H9 (cell line): ENCODE results near the gene PCSK6. TPM values are rescaled to one million over a fixed set of nuclear protein-coding genes. Genes with fewer than 3 reads are reported as not detected.

Experiments used
- DNase-seq: peaks from one replicate; pipeline ENCODE4 v3.0.0-alpha.2; 2017
- H2AFZ ChIP-seq: one replicate; pipeline ENCODE4 v1.6.1; 2013; ENCODE audit warnings: mild to moderate bottlenecking, low read length, control low read depth, moderate library complexity
- H2AK5ac ChIP-seq: 2 replicates; pipeline ENCODE4 v1.6.1; 2013; ENCODE audit warnings: low read length, control low read depth, mixed read lengths; ENCODE audit not compliant: insufficient read length
- H2BK120ac ChIP-seq: one replicate; pipeline ENCODE4 v1.6.1; 2013; ENCODE audit warnings: low read depth, mild to moderate bottlenecking, low read length, control low read depth, inconsistent platforms; ENCODE audit not compliant: poor library complexity, severe bottlenecking
- H2BK12ac ChIP-seq: 2 replicates; pipeline ENCODE4 v1.6.1; 2013; ENCODE audit warnings: low read length, control low read depth, mixed read lengths, low read depth; ENCODE audit not compliant: insufficient read length
- H2BK15ac ChIP-seq: 2 replicates; pipeline ENCODE4 v1.6.1; 2013; ENCODE audit warnings: low read depth, low read length, control low read depth
- H2BK20ac ChIP-seq: one replicate; pipeline ENCODE4 v1.6.1; 2013; ENCODE audit warnings: low read depth, mild to moderate bottlenecking, low read length, control low read depth, inconsistent platforms; ENCODE audit not compliant: poor library complexity, severe bottlenecking
- H2BK5ac ChIP-seq: 2 replicates; pipeline ENCODE4 v1.6.1; 2013; ENCODE audit warnings: low read length, control low read depth, mixed read lengths; ENCODE audit not compliant: insufficient read length
- H3K14ac ChIP-seq: 2 replicates; pipeline ENCODE4 v1.6.1; 2013; ENCODE audit warnings: low read length, control low read depth; ENCODE audit not compliant: insufficient read depth
- H3K18ac ChIP-seq: 2 replicates; pipeline ENCODE4 v1.6.1; 2013; ENCODE audit warnings: low read depth, mild to moderate bottlenecking, mixed read lengths, low read length, control low read depth; ENCODE audit not compliant: insufficient read length
- H3K23ac ChIP-seq: 2 replicates; pipeline ENCODE4 v1.6.1; 2013; ENCODE audit warnings: low read length, control low read depth, mixed read lengths, low read depth; ENCODE audit not compliant: insufficient read length
- H3K23me2 ChIP-seq: 2 replicates; pipeline ENCODE4 v1.6.1; 2013; ENCODE audit warnings: low read depth, mild to moderate bottlenecking, mixed read lengths, low read length, control low read depth; ENCODE audit not compliant: insufficient read length, poor library complexity, severe bottlenecking
- H3K27ac ChIP-seq: 2 replicates; pipeline ENCODE4 v1.5.1; 2013; ENCODE audit warnings: low read length, control low read depth, mixed read lengths, low read depth; ENCODE audit not compliant: insufficient read length
- H3K27me3 ChIP-seq: 2 replicates; pipeline ENCODE4 v1.6.1; 2013; ENCODE audit warnings: low read length, control low read depth, inconsistent platforms; ENCODE audit not compliant: insufficient read depth
- H3K4ac ChIP-seq: 2 replicates; pipeline ENCODE4 v1.6.1; 2013; ENCODE audit warnings: low read depth, mild to moderate bottlenecking, control low read depth, inconsistent platforms, low read length, moderate library complexity
- H3K4me1 ChIP-seq: 2 replicates; pipeline ENCODE4 v1.6.1; 2013; ENCODE audit warnings: low read length, control low read depth, inconsistent platforms; ENCODE audit not compliant: insufficient read depth
- H3K4me2 ChIP-seq: 2 replicates; pipeline ENCODE4 v1.6.1; 2013; ENCODE audit warnings: low read length, control low read depth, mixed read lengths; ENCODE audit not compliant: insufficient read length, insufficient read depth
- H3K56ac ChIP-seq: 2 replicates; pipeline ENCODE4 v1.6.1; 2013; ENCODE audit warnings: low read depth, mild to moderate bottlenecking, mixed read lengths, low read length, control low read depth; ENCODE audit not compliant: insufficient read length
- H3K79me1 ChIP-seq: 2 replicates; pipeline ENCODE4 v1.6.1; 2013; ENCODE audit warnings: low read depth, mild to moderate bottlenecking, moderate library complexity, low read length, control low read depth, inconsistent platforms; ENCODE audit not compliant: insufficient read depth, poor library complexity, severe bottlenecking
- H3K79me2 ChIP-seq: 2 replicates; pipeline ENCODE4 v1.6.1; 2013; ENCODE audit warnings: low read length, control low read depth, inconsistent platforms; ENCODE audit not compliant: insufficient read depth
- H3K9ac ChIP-seq: 2 replicates; pipeline ENCODE4 v1.6.1; 2013; ENCODE audit warnings: low read length, control low read depth, mixed read lengths; ENCODE audit not compliant: insufficient read length; ENCODE audit errors: extremely low read depth
- H3K9me3 ChIP-seq: one replicate; pipeline ENCODE4 v1.6.1; 2013; ENCODE audit warnings: low read depth, low read length, inconsistent platforms; ENCODE audit not compliant: control insufficient read depth
- H3T11ph ChIP-seq: one replicate; pipeline ENCODE4 v1.6.1; 2013; ENCODE audit warnings: mild to moderate bottlenecking, low read length, control low read depth, inconsistent platforms
- H4K20me1 ChIP-seq: one replicate; pipeline ENCODE4 v1.6.1; 2013; ENCODE audit not compliant: control insufficient read depth, insufficient read length, insufficient read depth
- H4K5ac ChIP-seq: 2 replicates; pipeline ENCODE4 v1.6.1; 2013; ENCODE audit warnings: low read depth, mild to moderate bottlenecking, mixed read lengths, low read length, control low read depth; ENCODE audit not compliant: insufficient read length
- H4K8ac ChIP-seq: replicated peaks from 2 replicates; pipeline ENCODE4 v1.6.1; 2013; ENCODE audit warnings: low read length, control low read depth, mixed read lengths, low read depth; ENCODE audit not compliant: insufficient read length
- H4K91ac ChIP-seq: 2 replicates; pipeline ENCODE4 v1.6.1; 2013; ENCODE audit warnings: low read depth, mild to moderate bottlenecking, moderate library complexity, mixed read lengths, low read length, control low read depth; ENCODE audit not compliant: insufficient read length
- H3K27ac Mint-ChIP-seq, 3 experiments: 2 replicates in 2 of 3; 3 replicates in 1 of 3; pipeline ENCODE4 v1.8.0; 2020 to 2021; ENCODE audit warnings: mixed read lengths in 3 of 3, mild to moderate bottlenecking in 1 of 3, moderate library complexity in 1 of 3
- H3K27me3 Mint-ChIP-seq: 2 replicates; pipeline ENCODE4 v1.8.0; 2021; ENCODE audit warnings: low read depth, mild to moderate bottlenecking, moderate library complexity, mixed read lengths
- H3K36me3 Mint-ChIP-seq, 3 experiments: 2 replicates in 2 of 3; 3 replicates in 1 of 3; pipeline ENCODE4 v1.8.0; 2020 to 2021; ENCODE audit warnings: low read depth in 3 of 3, mixed read lengths in 3 of 3; ENCODE audit not compliant: insufficient read depth in 1 of 3
- H3K4me1 Mint-ChIP-seq, 2 experiments: 2 replicates each; pipeline ENCODE4 v1.8.0; 2020; ENCODE audit warnings: mixed read lengths in 2 of 2
- H3K4me3 Mint-ChIP-seq, 2 experiments: 2 replicates in 1 of 2; 3 replicates in 1 of 2; pipeline ENCODE4 v1.8.0; 2020 to 2021; ENCODE audit warnings: mild to moderate bottlenecking in 2 of 2, mixed read lengths in 2 of 2, moderate library complexity in 1 of 2
- H3K9me3 Mint-ChIP-seq, 2 experiments: 2 replicates in 1 of 2; 3 replicates in 1 of 2; pipeline ENCODE4 v1.8.0; 2020; ENCODE audit warnings: mild to moderate bottlenecking in 2 of 2, mixed read lengths in 2 of 2, moderate library complexity in 1 of 2
- WGBS: extraction: QIAGEN DNeasy Blood & Tissue Kit; methylation state at CpG from one replicate; pipeline ENCODE4 v1.1.7; 2013; ENCODE audit warnings: missing lambda C conversion rate, low lambda C conversion rate, mixed read lengths; ENCODE audit not compliant: insufficient read length; ENCODE audit errors: extremely low coverage; 5-methylcytosine and 5-hydroxymethylcytosine counted together
- total RNA-seq: library from RNA; stranded (reverse); gene quantifications from 2 replicates; pipeline ENCODE4 v1.2.1, GENCODE V29; 2021
- TF ChIP-seq, protein P1 (sequence below): fragments of 200-600 bp; sonication (generic); conservative IDR thresholded peaks from 3 replicates; pipeline ENCODE4 v1.8.0; 2021; ENCODE audit warnings: antibody characterized with exemption, mild to moderate bottlenecking

Gene PCSK6
- total RNA-seq, 1 experiment from 2014 or later: 4.0 TPM

DNA sequence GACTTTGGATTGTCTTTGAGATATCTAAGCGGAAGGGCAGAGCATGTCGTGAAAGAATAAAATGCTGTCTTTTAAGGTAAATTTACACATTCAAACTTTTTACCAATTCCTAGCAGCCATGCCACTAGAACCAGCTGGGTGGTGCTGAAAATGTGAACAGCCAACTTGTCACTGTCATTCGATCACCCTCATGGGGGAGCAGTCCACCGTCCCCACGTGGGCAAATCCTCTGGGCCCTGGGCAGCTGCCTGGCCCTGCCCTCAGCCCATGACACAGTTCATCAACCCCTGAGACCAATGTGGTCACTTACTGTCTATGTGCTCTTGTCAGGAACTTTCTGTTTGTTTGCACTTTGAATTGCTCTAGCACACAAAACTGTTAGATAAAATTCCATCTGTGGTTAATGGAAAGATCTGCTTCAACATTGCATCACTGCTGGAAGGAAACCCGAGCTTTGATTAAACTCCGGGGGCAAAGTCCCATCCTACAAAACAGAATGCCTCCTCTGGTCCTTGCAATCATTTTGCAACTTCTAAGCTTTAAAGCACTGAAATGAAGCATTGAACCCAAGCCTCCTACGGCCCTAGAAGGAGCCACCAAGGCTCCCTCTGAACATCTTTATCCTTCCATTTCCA is 50.1 kb downstream of the PCSK6 start:
- no peak overlapping the region for H2BK120ac ChIP-seq
- no peaks in the 10 kb centered on the region; a peak in 1 of 7 replicates for H3K36me3 Mint-ChIP-seq
- H3K27ac Mint-ChIP-seq: no peak overlapping the region; a peak in 1 of 7 replicates
- H4K8ac ChIP-seq: no peak overlapping the region
- no peak overlapping the region for H3K4me2 ChIP-seq
- no peak overlapping the region for H2AFZ ChIP-seq
- H4K5ac ChIP-seq: no peak overlapping the region
- H3K79me2 ChIP-seq: no peaks in the 10 kb centered on the region
- no peak overlapping the region for H3K18ac ChIP-seq
- H2AK5ac ChIP-seq: no peak overlapping the region
- no peak overlapping the region for H2BK5ac ChIP-seq
- no peaks in the 10 kb centered on the region for H3K27me3 ChIP-seq
- TF ChIP-seq, protein P1, sequence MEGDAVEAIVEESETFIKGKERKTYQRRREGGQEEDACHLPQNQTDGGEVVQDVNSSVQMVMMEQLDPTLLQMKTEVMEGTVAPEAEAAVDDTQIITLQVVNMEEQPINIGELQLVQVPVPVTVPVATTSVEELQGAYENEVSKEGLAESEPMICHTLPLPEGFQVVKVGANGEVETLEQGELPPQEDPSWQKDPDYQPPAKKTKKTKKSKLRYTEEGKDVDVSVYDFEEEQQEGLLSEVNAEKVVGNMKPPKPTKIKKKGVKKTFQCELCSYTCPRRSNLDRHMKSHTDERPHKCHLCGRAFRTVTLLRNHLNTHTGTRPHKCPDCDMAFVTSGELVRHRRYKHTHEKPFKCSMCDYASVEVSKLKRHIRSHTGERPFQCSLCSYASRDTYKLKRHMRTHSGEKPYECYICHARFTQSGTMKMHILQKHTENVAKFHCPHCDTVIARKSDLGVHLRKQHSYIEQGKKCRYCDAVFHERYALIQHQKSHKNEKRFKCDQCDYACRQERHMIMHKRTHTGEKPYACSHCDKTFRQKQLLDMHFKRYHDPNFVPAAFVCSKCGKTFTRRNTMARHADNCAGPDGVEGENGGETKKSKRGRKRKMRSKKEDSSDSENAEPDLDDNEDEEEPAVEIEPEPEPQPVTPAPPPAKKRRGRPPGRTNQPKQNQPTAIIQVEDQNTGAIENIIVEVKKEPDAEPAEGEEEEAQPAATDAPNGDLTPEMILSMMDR: no peak
- H2BK20ac ChIP-seq: no peak overlapping the region
- no peak overlapping the region for H3T11ph ChIP-seq
- no peak overlapping the region for H3K27ac ChIP-seq
- peaks cover 20% of the 10 kb centered on the region for H3K27me3 Mint-ChIP-seq
- H3K4ac ChIP-seq: no peak overlapping the region
- H3K56ac ChIP-seq: no peak overlapping the region
- H4K20me1 ChIP-seq: no peaks in the 10 kb centered on the region
- H3K23ac ChIP-seq: no peak overlapping the region
- no peak overlapping the region for H3K9ac ChIP-seq
- peaks cover 21 to 42% of the 10 kb centered on the region in 2 experiments for H3K4me1 Mint-ChIP-seq
- no peaks in the 10 kb centered on the region for H3K9me3 ChIP-seq
- no peak for DNase-seq
- no peaks in the 10 kb centered on the region; a peak in 1 of 5 replicates for H3K9me3 Mint-ChIP-seq
- H2BK12ac ChIP-seq: no peak overlapping the region
- H4K91ac ChIP-seq: no peak overlapping the region
- no peak overlapping the region for H3K4me3 Mint-ChIP-seq
- no peak overlapping the region for H2BK15ac ChIP-seq
- no peaks in the 10 kb centered on the region for H3K79me1 ChIP-seq
- H3K4me1 ChIP-seq: peaks cover 3% of the 10 kb centered on the region; the same call in 1 of the 2 replicates
- no peaks in the 10 kb centered on the region for H3K23me2 ChIP-seq
- no CpG with 5 or more reads among the region's 8 CpGs for WGBS
- H3K14ac ChIP-seq: no peak overlapping the region
